Measurements from ENCODE around the gene CARTPT.
A peak's percentile ranks its signal among the peaks of the same experiment; 100 is the strongest.

Gene CARTPT

DNA sequence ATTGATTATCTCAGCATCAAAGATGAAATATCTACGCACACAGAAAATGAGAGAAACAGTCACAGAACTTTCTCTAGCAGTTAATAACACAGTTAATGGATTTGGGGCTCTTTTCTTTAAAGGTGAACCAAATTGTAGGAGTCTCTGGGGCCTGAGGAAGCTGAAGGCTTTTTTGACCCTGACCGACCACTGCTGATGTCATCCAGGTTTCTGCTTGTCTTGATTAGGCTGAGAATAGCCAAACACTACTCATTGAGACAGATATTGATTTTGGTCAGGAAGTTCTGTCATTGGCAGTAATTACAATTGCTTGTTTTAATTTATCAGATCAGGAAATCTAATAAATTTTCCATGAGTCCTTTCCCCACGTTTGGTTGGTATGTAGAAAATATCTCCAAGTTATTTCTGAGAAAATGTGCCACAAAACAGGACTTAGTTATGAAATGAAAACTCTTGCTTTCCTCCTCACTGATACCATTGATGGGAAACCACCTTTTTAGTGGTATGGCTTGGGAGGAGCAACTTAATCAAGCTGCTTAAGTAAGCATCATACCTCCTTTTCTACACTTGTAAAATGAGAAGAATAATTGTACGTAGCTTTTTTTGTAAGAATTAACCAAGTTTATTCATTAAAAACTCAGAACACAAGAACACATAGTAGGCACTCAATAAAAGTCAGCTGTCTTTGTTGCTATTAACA, 19.7 kb downstream of the CARTPT start:
- DNase-seq = no peak

DNA sequence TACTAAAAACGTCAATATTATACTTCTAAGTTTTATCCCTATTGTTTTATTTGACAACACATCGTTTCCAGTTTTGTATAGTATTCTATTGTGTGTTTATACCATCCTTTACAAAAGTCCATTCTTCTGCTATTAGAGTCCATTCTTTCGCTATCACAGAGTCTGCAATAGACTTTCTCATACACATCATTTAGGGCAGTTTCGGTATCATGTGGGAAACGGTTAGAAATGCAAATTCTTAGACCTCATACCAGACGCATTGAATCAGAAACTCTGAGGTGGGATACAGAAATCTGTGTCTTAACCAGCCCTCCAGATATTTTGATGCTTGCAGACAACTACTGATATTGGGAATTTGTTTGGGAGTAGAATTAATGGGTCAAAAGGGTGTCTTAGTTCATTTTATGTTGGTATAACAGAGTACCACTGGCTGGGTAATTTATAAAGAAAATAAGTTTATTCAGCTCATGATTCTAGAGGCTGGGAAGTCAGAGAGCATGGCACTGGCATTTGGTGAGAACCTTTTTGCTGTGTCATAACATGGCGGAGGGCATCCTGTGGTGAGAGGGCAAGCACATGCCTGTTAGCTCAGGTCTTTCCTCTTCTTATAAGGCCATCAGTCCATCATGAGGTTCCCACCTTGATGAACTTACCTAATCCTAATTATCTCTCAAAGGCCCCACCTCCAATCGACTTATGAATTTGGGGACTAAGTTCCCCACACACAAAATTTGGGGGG, 21.1 kb downstream of the CARTPT start:
- no peak for DNase-seq

GRCh38 chr5:71743155-71743554, 24.1 kb downstream of the CARTPT start:
- DNase-seq = no peak

GRCh38 chr5:71744009-71744790, 25.1 kb downstream of the CARTPT start:
- DNase-seq = no peak

GRCh38 chr5:71747182-71747581, 28.1 kb downstream of the CARTPT start:
- DNase-seq = no peak

DNA sequence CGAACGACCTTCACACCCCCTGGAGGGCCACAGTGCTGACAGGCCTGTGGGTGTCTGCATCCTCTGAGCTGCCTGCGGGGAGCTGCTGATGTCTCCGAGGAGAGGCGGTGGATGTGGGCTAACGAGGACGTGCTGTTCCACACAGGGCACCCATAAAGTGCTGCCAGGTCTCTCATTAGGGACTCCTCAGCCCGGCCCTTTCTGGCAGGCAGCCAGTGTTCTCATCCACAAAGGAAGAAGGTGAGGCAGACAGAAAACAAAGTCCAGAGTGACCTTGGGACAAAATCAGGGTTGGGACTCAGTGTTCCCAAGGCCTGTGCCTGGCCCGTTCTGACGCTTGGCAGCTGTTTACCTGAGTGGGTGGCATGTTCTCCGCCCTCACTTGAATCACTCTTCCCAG, 29.3 kb downstream of the CARTPT start:
- no peak for DNase-seq

DNA sequence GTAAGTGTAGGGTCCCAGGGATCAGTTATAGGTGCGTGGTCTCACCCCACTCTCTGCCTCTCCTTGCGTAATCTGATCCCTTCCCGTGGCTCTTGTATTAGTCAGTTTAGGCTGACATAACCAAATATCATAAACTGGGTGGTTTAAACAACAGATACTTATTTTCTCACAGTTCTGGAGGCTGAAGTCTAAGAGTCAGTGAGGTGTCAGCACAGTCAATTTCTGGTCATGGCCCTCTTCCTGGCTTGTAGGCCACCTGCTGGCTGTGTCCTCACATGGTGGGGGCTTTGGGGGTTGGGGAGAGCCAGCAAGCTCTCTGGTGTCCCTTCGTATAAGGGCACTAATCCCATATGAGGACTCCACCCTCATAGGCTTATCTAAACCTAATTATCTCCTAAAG, 32.3 kb downstream of the CARTPT start:
- DNase-seq = no peak

- no peak for DNase-seq
Measured at GRCh38 chr5:71752441-71753190, 33.5 kb downstream of the CARTPT start.

- DNase-seq = peak; percentile 20 to 27
Measured at GRCh38 chr5:71757590-71758543, 38.8 kb downstream of the CARTPT start.

DNA sequence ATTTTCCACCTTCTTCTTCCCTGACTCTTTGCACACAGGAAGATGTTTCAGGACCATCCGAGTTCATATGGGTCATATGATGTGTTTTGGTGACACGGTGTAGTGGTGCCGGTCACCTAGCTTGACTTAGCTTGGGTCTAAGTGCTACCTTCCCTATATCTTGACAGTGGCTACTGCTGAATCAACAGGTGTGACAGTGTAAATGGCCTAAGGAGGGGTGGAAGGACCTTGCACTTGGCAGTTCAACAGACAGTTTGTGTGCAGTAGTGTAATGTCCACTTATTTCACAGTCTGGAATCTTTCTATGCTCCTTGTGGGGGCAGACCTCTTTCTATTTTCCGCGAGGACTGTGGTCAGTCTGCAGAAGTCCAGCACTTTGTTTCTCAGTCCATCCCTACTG, 43.8 kb downstream of the CARTPT start:
- DNase-seq = no peak

DNA sequence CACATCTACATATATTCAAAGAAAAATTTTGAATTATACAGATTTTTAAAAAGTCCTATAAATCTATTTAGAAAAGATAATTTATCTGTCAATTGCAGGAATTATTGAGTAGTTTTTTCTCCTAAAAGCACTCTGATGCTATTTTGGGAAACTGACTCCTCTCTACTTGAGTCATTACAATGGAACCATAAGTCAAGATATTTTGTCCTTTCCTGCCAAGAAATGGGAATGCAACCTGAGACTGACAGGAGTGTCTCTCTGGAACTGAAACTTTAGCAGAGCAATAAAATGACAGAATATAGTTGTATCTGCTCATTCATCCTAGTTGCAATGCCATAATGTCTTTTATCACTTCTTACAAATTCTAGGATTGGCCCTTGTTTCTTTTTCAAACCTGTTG, 48.6 kb downstream of the CARTPT start:
- DNase-seq = no peak

DNA sequence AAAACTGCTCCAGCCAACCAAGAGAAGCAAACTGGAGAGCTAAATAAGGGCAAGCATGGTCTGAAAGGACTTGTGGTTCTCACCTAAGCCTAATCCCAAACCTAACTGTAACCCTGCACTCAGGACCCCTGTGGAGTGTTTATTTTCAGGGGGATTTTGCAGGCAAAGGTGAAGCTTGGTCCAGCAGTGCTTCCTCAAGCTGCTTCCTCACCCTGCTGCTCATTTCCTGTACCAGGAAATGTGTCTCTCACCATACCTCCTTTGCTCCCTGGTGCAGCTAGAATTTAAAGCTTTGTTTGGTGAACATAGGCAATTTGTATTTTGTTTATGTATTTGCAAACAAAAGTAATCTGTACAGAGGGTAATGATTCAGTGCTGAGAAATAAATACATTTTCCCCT, 50.2 kb downstream of the CARTPT start:
- no peak for DNase-seq

DNA sequence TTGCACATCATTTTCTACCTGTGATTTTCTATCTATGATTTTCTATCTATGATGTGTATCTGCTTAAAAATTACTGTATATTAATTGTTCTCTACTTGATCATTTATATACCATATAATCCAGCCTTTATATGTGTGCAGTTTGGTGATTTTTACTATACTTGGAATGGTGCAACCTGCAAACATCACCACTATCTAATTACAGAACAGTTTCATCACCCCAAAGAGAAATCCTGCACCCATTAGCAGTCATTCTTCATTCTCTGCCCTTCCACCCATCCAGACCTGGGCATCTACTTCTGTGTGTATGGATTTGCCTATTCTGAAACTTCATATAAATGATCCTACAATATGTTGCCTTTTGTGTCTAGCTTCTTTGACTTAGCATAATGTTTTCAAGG, 51.3 kb downstream of the CARTPT start:
- DNase-seq = no peak

Measured in stimulated activated CD4-positive, alpha-beta T cell treated with anti-CD3 and anti-CD28 coated beads, Interleukin-4, amount 100 ng/mL, for 4 hours (primary cell).